Left renal cortex interstitium (tissue), 4 donors: Measurements from ENCODE around the gene PASK. TPM values are rescaled to one million over a fixed set of nuclear protein-coding genes. Genes with fewer than 3 reads are reported as not detected.

Source experiments
- DNase-seq, 4 donors: peaks; one replicate each; pipeline ENCODE4 v3.0.0-alpha.2; 2013; ENCODE audit warnings: low read depth in 4 of 4, low spot score in 2 of 4, missing footprints in 1 of 4
- polyA plus RNA-seq, 4 donors: library from polyadenylated mRNA; unstranded; fragments of 120-200 nt; gene quantifications; one replicate each; pipeline ENCODE4 v1.2.1, GENCODE V29; 2013; ENCODE audit not compliant: insufficient read length in 4 of 4

The PASK gene
- polyA plus RNA-seq, 4 donors, result 10.3 to 26.7 (median 17.3) TPM

GRCh38 chr2:241149925-241150659 is 820 bp upstream of the PASK start, which contains the start of gene PPP1R7:
Gene PPP1R7 (plus strand): TSS chr2:241150467. CDS start chr2:241150496, 29 bp downstream.
- peak; percentile 81 to 90 (median 82) for DNase-seq

- no peak for DNase-seq
These were observed 328 bp upstream of the PASK start for GRCh38 chr2:241149675-241149924.

GRCh38 chr2:241148239-241148638 is 1.0 kb downstream of the PASK start:
- no peak for DNase-seq

- DNase-seq, result no peak
These were observed 1.9 kb downstream of the PASK start for GRCh38 chr2:241147336-241147735.

- no peak for DNase-seq
These were observed 3.0 kb downstream of the PASK start for GRCh38 chr2:241146286-241146685.

GRCh38 chr2:241142593-241142992 is 6.7 kb downstream of the PASK start:
- DNase-seq, result no peak

GRCh38 chr2:241142063-241142462 is 7.2 kb downstream of the PASK start:
- DNase-seq, result no peak

GRCh38 chr2:241141214-241141770 is 8.0 kb downstream of the PASK start:
- no peak for DNase-seq

- no peak for DNase-seq
These were observed 8.8 kb downstream of the PASK start for GRCh38 chr2:241140445-241140840.

GRCh38 chr2:241139531-241140444 is 9.5 kb downstream of the PASK start:
- no peak for DNase-seq

- DNase-seq, result no peak
These were observed 10.8 kb downstream of the PASK start for GRCh38 chr2:241138471-241138870.

GRCh38 chr2:241137276-241138190 is 11.7 kb downstream of the PASK start:
- no peak for DNase-seq

GRCh38 chr2:241136661-241137260 is 12.5 kb downstream of the PASK start:
- no peak for DNase-seq

GRCh38 chr2:241136191-241136590 is 13.1 kb downstream of the PASK start:
- DNase-seq, result no peak

- DNase-seq, result no peak
These were observed 13.5 kb downstream of the PASK start for GRCh38 chr2:241135737-241136136.

GRCh38 chr2:241134711-241135110 is 14.6 kb downstream of the PASK start:
- DNase-seq, result no peak

GRCh38 chr2:241133436-241133820 is 15.8 kb downstream of the PASK start:
- no peak for DNase-seq

GRCh38 chr2:241132538-241133435 is 16.5 kb downstream of the PASK start:
- DNase-seq, result no peak

- DNase-seq, result no peak
These were observed 17.7 kb downstream of the PASK start for GRCh38 chr2:241131531-241131930.
